ENCODE results near the gene MALSU1. TPM values are rescaled to one million over a fixed set of nuclear protein-coding genes. Genes with fewer than 3 reads are reported as not detected.

The MALSU1 gene
- polyA plus RNA-seq, 2 donors: 11.3 to 40.7 TPM

DNA sequence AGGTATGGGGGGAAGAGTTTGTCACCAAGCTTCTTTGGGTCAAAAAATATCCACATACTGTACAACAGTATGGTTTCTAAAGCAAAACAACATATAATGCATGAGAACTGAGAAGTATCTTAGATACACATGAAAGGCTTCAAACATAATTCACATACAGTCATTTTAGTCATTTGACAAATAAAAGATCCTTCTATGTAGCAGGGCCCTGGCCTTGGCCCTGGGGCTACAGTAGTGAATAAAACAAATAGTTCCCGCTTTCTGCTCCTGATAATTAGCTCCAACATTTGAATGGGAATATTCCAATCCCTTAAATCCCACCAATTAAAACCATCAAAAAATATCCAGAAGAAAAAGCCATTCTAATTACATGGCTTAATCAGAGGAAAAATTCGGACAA lies 51.3 kb downstream of the MALSU1 start:
- no peaks in the 10 kb centered on the region for H3K36me3 ChIP-seq (ENCODE audit: control insufficient read depth in 2 of 2, insufficient read depth in 2 of 2, low read length in 1 of 2)
- no peaks in the 10 kb centered on the region for H3K9me3 ChIP-seq (ENCODE audit: control insufficient read depth in 2 of 2, insufficient read depth in 1 of 2, low read depth in 1 of 2, low read length in 1 of 2)
- no peaks in the 10 kb centered on the region for H3K27me3 ChIP-seq (ENCODE audit: control insufficient read depth in 1 of 2, insufficient read depth in 2 of 2, low read length in 2 of 2)
- no peak overlapping the region for H3K4me3 ChIP-seq (ENCODE audit: low read depth in 1 of 2, low read length in 2 of 2)
- H3K27ac ChIP-seq (ENCODE audit: low read depth in 2 of 2, low read length in 1 of 2): no peak overlapping the region
- H3K4me1 ChIP-seq (ENCODE audit: control insufficient read depth in 2 of 2, insufficient read depth in 2 of 2, low read length in 1 of 2): peaks cover 0 to 3% of the 10 kb centered on the region in 2 donors
- WGBS, 2 donors: 78 to 90% methylated on average over 2 of the region's 2 CpGs

DNA sequence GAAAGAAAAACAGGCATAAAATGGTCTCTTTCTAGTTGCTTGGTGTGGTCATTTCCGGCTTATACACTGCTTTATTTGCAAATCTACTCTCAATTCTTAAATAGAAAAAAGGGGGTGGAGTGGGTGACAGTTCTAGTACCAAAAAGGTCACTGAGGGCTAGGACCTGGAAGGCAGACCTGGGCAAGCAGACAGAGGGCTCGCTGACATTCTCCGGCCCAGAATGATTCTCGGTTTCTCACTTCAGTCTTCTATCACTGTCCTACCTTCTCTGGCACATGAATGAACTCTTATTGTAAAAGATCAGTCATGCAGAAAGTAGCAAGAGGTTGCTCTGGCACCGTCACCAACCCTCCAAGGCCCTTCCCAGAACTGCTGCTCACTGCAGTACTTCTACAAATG lies 54.0 kb downstream of the MALSU1 start:
- 46 to 71% methylated on average over 5 of the region's 5 CpGs for WGBS, 2 donors
- H3K36me3 ChIP-seq (ENCODE audit: control insufficient read depth in 2 of 2, insufficient read depth in 2 of 2, low read length in 1 of 2): no peaks in the 10 kb centered on the region
- peaks cover 0 to 3% of the 10 kb centered on the region in 2 donors for H3K4me1 ChIP-seq (ENCODE audit: control insufficient read depth in 2 of 2, insufficient read depth in 2 of 2, low read length in 1 of 2)
- no peak overlapping the region for H3K27ac ChIP-seq (ENCODE audit: low read depth in 2 of 2, low read length in 1 of 2)
- H3K4me3 ChIP-seq (ENCODE audit: low read depth in 1 of 2, low read length in 2 of 2): no peak overlapping the region
- no peaks in the 10 kb centered on the region for H3K27me3 ChIP-seq (ENCODE audit: control insufficient read depth in 1 of 2, insufficient read depth in 2 of 2, low read length in 2 of 2)
- H3K9me3 ChIP-seq (ENCODE audit: control insufficient read depth in 2 of 2, insufficient read depth in 1 of 2, low read depth in 1 of 2, low read length in 1 of 2): no peaks in the 10 kb centered on the region

DNA sequence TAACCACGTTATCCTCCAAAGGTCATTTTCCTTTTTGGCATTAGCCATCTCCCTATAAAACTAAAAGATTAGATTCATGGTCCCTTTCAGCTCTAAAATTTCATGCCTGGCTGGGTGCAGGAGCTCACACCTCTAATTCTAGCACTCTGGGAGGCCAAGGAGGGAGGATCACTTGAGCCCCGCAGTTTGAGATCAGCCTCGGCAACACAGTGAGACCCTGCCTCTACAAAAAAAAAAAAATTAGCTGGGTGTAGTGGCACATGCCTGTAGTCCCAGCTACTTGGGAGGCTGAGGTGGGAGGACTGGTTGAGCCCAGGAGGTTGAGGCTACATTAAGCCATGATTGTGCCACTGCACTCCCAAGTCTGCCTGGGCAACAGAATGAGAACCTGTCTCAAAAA lies 57.0 kb downstream of the MALSU1 start:
- Histone ChIP-seq H3K27ac (ENCODE audit: low read depth in 2 of 2, low read length in 1 of 2) (no peak overlapping the region), H3K9me3 (ENCODE audit: control insufficient read depth in 2 of 2, insufficient read depth in 1 of 2, low read depth in 1 of 2, low read length in 1 of 2) (peaks cover 0 to 3% of the 10 kb centered on the region in 2 donors), H3K27me3 (ENCODE audit: control insufficient read depth in 1 of 2, insufficient read depth in 2 of 2, low read length in 2 of 2) (no peaks in the 10 kb centered on the region), H3K4me1 (ENCODE audit: control insufficient read depth in 2 of 2, insufficient read depth in 2 of 2, low read length in 1 of 2) (no peaks in the 10 kb centered on the region), H3K36me3 (ENCODE audit: control insufficient read depth in 2 of 2, insufficient read depth in 2 of 2, low read length in 1 of 2) (no peaks in the 10 kb centered on the region), H3K4me3 (ENCODE audit: low read depth in 1 of 2, low read length in 2 of 2) (no peak overlapping the region)
- 53 to 58% methylated on average over 3 of the region's 3 CpGs for WGBS, 2 donors

DNA sequence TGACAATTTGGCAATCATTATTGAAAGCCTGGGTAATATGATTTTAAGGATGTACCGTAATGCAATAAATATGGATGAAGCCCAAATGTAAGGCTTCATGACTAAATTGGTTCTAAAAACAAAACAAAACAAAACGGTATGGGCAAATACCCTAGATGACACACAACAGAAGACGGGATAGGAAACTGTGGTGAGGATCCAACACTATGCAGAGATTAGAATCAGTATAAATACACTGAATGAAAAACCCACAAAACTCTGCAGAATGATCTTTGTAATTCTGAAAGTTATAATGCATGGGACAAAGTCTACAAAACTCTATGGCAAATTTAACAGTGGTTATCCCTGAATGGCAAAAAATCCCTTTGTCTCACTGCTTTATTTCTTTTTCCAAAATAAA lies 57.6 kb downstream of the MALSU1 start:
- no peak overlapping the region for H3K27ac ChIP-seq (ENCODE audit: low read depth in 2 of 2, low read length in 1 of 2)
- peaks cover 0 to 3% of the 10 kb centered on the region in 2 donors for H3K9me3 ChIP-seq (ENCODE audit: control insufficient read depth in 2 of 2, insufficient read depth in 1 of 2, low read depth in 1 of 2, low read length in 1 of 2)
- H3K36me3 ChIP-seq (ENCODE audit: control insufficient read depth in 2 of 2, insufficient read depth in 2 of 2, low read length in 1 of 2): no peaks in the 10 kb centered on the region
- no peak overlapping the region for H3K4me3 ChIP-seq (ENCODE audit: low read depth in 1 of 2, low read length in 2 of 2)
- H3K4me1 ChIP-seq (ENCODE audit: control insufficient read depth in 2 of 2, insufficient read depth in 2 of 2, low read length in 1 of 2): no peaks in the 10 kb centered on the region
- 59 to 62% methylated on average over 3 of the region's 3 CpGs for WGBS, 2 donors
- no peaks in the 10 kb centered on the region for H3K27me3 ChIP-seq (ENCODE audit: control insufficient read depth in 1 of 2, insufficient read depth in 2 of 2, low read length in 2 of 2)

DNA sequence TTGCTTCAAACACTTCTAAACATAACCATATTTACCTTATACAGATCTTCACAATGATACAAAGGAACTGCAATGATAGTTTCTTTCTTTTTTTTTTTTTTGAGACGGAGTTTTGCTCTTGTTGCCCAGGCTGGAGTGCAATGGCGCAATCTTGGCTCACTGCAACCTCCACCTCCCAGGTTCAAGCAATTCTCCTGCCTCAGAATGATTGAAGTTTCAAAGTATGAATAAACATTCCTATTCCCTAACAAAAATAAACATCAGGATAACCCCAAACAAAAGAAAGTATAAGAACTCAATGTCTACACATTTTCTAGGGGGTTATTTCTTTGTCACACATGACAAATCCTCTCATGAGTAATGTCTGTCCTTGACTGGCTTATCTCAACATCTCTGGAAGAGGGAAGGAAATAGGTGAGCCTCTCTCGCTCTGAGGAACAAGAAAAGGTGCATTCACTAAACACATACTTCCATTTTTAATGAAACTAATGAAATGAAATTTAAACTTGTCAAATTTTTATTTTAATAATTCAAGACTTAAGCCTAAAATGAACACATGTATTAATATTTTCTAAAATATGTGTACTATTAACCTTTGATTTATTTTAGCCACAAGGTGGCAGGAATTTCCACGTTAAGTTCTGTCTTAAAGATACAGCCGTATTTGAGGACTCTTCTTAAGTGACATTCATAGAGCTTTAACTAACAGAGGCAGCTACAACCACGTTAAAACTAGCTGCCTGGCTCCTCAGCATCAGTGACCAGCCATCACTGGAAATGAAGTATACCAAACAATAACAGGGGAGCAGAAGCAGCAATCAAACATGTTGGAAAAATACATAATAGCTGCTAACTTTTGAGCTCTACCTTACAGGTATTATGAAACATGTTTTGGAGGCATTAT lies 58.3 kb downstream of the MALSU1 start:
- H3K4me1 ChIP-seq (ENCODE audit: control insufficient read depth in 2 of 2, insufficient read depth in 2 of 2, low read length in 1 of 2): no peaks in the 10 kb centered on the region
- peaks cover 0 to 3% of the 10 kb centered on the region in 2 donors for H3K9me3 ChIP-seq (ENCODE audit: control insufficient read depth in 2 of 2, insufficient read depth in 1 of 2, low read depth in 1 of 2, low read length in 1 of 2)
- H3K4me3 ChIP-seq (ENCODE audit: low read depth in 1 of 2, low read length in 2 of 2): no peak overlapping the region
- no peaks in the 10 kb centered on the region for H3K36me3 ChIP-seq (ENCODE audit: control insufficient read depth in 2 of 2, insufficient read depth in 2 of 2, low read length in 1 of 2)
- 20 to 21% methylated on average over 6 of the region's 6 CpGs for WGBS, 2 donors
- no peak overlapping the region for H3K27ac ChIP-seq (ENCODE audit: low read depth in 2 of 2, low read length in 1 of 2)
- H3K27me3 ChIP-seq (ENCODE audit: control insufficient read depth in 1 of 2, insufficient read depth in 2 of 2, low read length in 2 of 2): no peaks in the 10 kb centered on the region

DNA sequence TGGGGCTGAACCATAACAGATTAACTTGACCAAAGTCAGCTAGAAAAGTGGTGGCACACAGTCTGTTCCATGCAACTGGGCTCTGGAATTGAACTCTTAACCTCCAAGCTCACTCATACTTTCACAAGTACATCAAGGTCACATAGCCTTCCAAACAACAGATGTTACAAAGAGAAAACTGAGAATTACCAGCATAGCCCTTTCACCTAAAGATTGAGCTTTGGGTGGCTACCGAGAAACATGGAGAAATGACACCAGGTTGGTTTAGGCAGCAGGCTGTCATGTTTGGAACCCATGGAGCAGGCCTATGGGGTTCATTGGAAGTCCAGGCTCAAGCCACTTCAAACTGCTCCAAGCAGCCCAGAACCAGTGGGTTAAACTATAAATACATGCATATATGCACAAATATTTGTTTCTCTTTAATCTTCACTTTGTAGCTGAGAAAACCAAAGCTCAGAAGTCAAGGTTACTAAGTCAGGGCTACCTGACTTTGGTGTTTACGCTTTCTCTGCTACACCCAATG lies 59.1 kb downstream of the MALSU1 start:
- H3K4me1 ChIP-seq (ENCODE audit: control insufficient read depth in 2 of 2, insufficient read depth in 2 of 2, low read length in 1 of 2): no peaks in the 10 kb centered on the region
- 91 to 93% methylated on average over 2 of the region's 2 CpGs for WGBS, 2 donors
- H3K27ac ChIP-seq (ENCODE audit: low read depth in 2 of 2, low read length in 1 of 2): no peak overlapping the region
- peaks cover 0 to 3% of the 10 kb centered on the region in 2 donors for H3K9me3 ChIP-seq (ENCODE audit: control insufficient read depth in 2 of 2, insufficient read depth in 1 of 2, low read depth in 1 of 2, low read length in 1 of 2)
- no peaks in the 10 kb centered on the region for H3K36me3 ChIP-seq (ENCODE audit: control insufficient read depth in 2 of 2, insufficient read depth in 2 of 2, low read length in 1 of 2)
- H3K4me3 ChIP-seq (ENCODE audit: low read depth in 1 of 2, low read length in 2 of 2): no peak overlapping the region
- no peaks in the 10 kb centered on the region for H3K27me3 ChIP-seq (ENCODE audit: control insufficient read depth in 1 of 2, insufficient read depth in 2 of 2, low read length in 2 of 2)

Other genes starting within 250 kb of the MALSU1 start
- 10 to 100 TPM in 1 of 2 donors, 1 to 10 TPM in 1; 6.6 to 13.4 TPM for gene KLHL7, start 193.6 kb upstream of the MALSU1 start, polyA plus RNA-seq
- 10 to 100 TPM; 17.3 to 19.2 TPM for gene NUP42, start 117.3 kb upstream of the MALSU1 start, polyA plus RNA-seq
- gene GPNMB, start 52.6 kb upstream of the MALSU1 start, polyA plus RNA-seq: 10 to 100 TPM; 30.6 to 55.0 TPM
- gene IGF2BP3, start 171.2 kb downstream of the MALSU1 start, polyA plus RNA-seq: 1 to 10 TPM; 2.5 to 3.5 TPM
- 10 to 100 TPM; 54.6 to 93.7 TPM for gene TRA2A, start 232.6 kb downstream of the MALSU1 start, polyA plus RNA-seq

Data from esophagus (tissue), 2 donors.